Hematopoietic multipotent progenitor cell treated with erythropoietin and hydrocortisone succinate and interleukin-3 and kit ligand, for 15 days (in vitro differentiated cells): ENCODE data around the gene SYNDIG1.
A peak's percentile ranks its signal among the peaks of the same experiment; 100 is the strongest.

Source experiments
- DNase-seq: peaks from one replicate; pipeline ENCODE4 v3.0.0-alpha.2; 2015; ENCODE audit warnings: low spot score

The SYNDIG1 gene

GRCh38 chr20:24634855-24635254 is 165.4 kb downstream of the SYNDIG1 start:
- DNase-seq = peak; percentile 5

GRCh38 chr20:24636626-24637025 is 167.2 kb downstream of the SYNDIG1 start:
- DNase-seq = no peak

DNA sequence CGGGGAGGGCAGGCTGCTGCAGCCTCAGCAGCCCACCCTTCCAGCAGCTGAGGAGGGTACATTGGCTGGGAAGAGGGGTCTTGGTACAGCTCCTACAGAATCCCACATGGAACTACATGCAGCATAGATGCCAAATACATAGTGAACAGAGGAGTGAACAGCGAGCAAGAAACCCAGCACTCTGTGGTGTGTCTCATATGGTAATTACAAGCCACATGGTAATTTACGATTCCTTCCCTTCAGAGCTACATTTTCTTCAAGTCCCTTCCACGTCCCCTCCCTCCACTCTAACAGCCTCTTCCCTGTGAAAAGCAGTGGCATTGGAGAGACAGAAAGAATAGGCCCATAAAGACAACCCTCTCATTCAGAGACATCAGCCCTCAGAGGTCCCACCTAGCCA is 167.7 kb downstream of the SYNDIG1 start:
- DNase-seq = no peak

DNA sequence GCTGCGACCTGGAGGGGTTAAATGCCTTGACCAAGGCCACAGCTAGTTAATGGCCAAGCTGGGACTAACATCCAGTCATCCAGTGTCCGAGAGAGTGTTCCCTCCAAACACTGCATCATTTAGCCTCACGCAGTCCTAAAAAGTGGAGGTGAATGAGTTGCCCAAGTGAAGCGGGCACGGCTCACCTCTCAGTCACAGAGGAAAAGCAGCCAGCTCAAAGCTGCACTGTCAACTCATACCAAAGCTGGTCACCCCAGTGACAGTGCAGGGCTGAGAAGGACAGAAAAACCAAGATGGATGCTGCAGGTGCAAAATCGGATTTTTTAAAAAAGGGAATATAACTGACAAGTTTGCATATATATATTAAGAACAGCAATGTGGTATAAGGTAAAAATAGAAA is 168.5 kb downstream of the SYNDIG1 start:
- DNase-seq = no peak

DNA sequence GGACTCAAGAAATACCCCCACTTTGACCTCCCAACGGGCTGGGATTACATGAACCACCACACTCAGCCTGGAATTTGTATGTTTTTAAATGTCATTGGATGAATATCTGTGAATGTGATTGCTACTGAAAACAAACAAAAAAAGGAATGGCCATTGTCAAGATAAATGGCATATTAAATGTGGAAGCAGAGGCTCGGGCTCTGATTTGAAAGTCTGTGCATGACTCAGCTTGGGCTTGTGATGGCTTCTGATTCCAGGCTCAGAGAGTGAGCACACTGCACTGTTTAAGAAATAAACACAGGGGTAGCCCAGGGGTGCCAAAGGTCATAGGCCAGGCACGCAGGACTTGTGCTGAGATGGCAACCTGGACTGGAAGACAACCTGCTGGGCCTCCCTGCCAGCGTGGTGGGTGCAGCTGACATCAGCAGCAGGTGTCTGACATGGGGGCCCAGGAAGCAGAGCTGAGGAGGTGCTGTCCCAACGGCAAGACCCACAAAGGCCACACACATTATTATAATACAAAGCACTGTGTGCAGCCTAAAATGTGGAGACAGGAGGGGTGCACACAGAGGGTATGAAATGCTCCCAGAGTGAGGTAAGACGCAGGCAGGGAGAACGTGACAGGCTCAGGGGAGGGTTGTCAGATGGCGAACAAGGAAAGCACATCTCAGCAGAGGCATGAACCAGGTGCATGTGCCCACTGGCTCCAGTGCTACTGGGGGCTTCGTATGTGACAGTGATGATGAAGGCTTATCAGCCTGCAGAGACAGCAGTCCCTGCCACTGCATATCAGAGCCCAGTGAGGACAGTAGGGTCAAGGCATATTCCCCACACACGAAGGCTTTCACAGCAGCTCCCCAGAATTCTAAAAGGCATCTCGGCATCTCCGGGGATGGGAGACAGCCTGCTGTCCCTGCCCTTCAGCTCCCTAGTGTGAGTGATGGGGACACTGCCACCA is 169.4 kb downstream of the SYNDIG1 start:
- no peak for DNase-seq

GRCh38 chr20:24640276-24640675 is 170.8 kb downstream of the SYNDIG1 start:
- DNase-seq = no peak

DNA sequence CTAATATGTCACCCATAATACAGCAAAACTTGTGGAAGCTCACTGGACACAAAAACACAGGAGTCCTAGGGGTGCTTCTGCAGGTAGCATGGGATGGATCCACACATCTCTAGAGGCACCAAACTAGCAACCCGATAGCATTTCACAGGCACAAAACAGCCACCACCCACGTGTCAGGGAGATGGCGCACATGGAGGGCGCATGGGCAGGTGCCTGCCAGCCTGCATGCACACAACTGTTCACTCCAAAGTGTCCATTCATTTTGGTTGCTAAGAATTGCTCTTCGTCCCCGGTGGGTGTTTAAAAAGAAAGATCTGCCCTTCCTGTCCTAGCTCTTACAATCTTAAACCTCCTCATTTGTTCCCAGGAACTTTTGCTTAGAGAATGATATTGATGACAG is 171.3 kb downstream of the SYNDIG1 start:
- no peak for DNase-seq

- no peak for DNase-seq
Observed at GRCh38 chr20:24643731-24644626, 174.6 kb downstream of the SYNDIG1 start.

- no peak for DNase-seq
Observed at GRCh38 chr20:24646321-24646720, 176.9 kb downstream of the SYNDIG1 start.

DNA sequence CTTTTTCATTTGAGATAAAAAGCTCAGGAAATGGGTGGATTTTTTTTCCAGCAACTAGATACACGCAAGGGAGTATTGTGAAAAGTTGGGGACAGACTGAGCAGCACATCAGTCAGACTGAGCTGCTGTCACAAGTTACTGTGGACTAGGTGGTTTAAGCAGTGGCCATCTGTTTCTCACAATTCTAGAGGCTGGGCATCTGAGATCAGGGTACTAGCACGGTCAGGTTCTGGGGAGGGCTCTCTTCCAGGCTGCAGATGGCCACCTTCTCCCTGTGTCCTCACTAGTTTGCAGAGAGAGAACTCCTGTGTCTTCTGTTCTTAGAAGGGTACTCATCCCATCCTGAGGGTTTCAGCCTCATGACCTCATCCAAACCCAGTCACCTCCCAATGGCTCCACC is 178.3 kb downstream of the SYNDIG1 start:
- DNase-seq = no peak

DNA sequence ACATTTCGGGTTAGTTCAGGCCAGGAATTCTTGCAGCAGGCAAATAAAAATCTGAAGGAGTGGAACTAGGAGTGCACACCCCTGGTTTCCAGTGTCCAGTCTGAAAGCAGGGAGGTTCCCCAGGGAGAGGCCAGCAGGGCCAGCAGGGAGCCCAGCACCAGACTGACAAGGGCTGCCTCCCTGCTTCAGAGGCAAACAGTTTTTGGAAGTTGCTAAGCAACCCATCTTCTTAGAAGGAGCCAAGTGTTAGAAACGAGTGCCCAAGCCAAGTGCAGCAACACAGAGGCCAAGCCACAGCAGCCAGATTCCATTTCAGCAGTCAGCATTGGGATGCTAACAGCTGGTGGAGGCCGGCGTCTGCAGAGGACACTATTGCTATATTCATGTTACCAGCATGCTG is 179.1 kb downstream of the SYNDIG1 start:
- no peak for DNase-seq

- no peak for DNase-seq
Observed at GRCh38 chr20:24648919-24649318, 179.5 kb downstream of the SYNDIG1 start.

GRCh38 chr20:24649787-24650490 is 180.5 kb downstream of the SYNDIG1 start:
- no peak for DNase-seq

DNA sequence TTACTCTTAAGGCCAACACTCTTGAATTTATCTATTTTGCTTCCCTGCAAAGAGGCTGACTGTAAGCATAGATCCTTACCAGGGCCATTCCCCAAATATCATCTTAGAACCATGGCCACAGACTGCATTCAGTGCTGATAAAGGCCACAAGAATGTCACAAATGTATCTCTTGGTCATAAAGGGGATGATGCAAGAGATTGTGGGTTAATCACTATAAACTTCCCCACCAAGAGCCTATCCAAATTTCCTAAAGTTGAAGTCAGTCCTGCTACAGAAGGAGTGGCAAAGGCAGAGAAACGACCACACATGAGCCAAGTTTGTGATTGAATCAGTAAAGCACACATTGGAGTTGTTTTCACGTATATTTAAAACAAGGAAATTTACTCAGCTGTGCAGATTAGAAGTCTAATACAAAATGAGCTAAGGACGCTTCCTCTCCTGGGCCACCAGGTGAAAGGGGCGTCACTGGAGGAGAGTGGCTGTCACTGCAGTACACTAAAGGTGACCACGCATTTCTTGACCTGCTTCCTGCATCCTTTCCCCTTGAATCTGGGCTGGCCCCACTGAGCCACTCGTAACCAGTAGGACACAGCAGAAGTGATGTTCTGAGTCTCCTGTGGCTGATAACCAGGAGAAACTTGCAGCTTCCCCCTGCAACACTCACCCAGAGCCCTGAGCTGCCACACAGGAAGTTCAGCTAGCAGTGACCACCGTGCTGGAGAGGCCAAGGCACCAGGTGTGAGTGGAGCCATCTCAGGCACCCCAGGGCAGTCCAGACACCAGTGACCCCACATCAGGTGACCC is 181.9 kb downstream of the SYNDIG1 start:
- DNase-seq = no peak

GRCh38 chr20:24651976-24652345 is 182.5 kb downstream of the SYNDIG1 start:
- no peak for DNase-seq

GRCh38 chr20:24653306-24653705 is 183.9 kb downstream of the SYNDIG1 start:
- no peak for DNase-seq

GRCh38 chr20:24654425-24654824 is 185.0 kb downstream of the SYNDIG1 start:
- no peak for DNase-seq

DNA sequence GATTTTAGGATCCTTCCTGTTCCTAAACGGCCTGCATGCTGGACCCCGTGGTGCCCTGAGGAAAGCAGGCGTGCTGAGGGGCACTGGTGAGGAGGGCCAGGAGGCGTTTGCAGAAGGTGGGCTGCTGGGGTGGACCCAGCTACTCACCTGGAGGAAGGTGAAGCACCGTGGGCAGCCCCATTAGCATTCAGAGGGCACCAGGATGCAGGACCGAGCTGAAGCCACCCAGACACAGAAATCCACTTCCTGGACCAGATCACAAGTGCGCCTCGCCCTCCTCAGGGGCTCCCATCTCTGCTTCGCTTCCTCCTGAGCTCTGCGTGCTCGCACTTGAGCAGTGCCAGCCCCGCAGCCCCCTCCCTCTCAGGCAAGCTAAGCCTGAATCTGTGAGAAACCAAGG is 187.0 kb downstream of the SYNDIG1 start:
- no peak for DNase-seq

DNA sequence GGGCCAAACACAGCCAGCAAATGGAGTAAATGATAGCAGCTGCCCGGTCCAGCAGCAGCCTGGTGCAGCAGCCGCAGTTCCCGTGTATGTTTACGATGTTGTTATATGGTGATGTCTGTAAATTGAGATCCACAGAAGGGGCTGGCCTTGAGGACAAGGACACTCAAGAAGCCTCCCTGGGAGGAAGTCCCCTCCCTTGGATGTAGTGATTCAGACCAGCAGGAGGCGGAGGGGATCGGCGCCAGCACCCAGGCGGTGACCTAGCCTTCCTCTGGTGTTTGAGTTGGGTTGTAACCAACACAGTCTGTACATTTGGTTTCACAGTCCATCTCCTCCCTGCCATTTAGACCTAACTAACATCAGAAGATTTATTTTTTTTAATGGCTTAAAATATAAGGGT is 187.8 kb downstream of the SYNDIG1 start:
- DNase-seq = no peak

GRCh38 chr20:24657878-24658620 is 188.6 kb downstream of the SYNDIG1 start:
- no peak for DNase-seq
